ENCODE measurements around the gene SCARF1. TPM values are rescaled to one million over a fixed set of nuclear protein-coding genes. Genes with fewer than 3 reads are reported as not detected.
A peak's percentile ranks its signal among the peaks of the same experiment; 100 is the strongest.
"Not testable (repeated sequence)": the region's sequence is repeated elsewhere in the genome, so short reads cannot be mapped to it uniquely, and the experiment has no call there.

SCARF1 gene, protein sequence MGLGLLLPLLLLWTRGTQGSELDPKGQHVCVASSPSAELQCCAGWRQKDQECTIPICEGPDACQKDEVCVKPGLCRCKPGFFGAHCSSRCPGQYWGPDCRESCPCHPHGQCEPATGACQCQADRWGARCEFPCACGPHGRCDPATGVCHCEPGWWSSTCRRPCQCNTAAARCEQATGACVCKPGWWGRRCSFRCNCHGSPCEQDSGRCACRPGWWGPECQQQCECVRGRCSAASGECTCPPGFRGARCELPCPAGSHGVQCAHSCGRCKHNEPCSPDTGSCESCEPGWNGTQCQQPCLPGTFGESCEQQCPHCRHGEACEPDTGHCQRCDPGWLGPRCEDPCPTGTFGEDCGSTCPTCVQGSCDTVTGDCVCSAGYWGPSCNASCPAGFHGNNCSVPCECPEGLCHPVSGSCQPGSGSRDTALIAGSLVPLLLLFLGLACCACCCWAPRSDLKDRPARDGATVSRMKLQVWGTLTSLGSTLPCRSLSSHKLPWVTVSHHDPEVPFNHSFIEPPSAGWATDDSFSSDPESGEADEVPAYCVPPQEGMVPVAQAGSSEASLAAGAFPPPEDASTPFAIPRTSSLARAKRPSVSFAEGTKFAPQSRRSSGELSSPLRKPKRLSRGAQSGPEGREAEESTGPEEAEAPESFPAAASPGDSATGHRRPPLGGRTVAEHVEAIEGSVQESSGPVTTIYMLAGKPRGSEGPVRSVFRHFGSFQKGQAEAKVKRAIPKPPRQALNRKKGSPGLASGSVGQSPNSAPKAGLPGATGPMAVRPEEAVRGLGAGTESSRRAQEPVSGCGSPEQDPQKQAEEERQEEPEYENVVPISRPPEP
- 6.6 and 8.0 TPM in 2 replicates for total RNA-seq

DNA sequence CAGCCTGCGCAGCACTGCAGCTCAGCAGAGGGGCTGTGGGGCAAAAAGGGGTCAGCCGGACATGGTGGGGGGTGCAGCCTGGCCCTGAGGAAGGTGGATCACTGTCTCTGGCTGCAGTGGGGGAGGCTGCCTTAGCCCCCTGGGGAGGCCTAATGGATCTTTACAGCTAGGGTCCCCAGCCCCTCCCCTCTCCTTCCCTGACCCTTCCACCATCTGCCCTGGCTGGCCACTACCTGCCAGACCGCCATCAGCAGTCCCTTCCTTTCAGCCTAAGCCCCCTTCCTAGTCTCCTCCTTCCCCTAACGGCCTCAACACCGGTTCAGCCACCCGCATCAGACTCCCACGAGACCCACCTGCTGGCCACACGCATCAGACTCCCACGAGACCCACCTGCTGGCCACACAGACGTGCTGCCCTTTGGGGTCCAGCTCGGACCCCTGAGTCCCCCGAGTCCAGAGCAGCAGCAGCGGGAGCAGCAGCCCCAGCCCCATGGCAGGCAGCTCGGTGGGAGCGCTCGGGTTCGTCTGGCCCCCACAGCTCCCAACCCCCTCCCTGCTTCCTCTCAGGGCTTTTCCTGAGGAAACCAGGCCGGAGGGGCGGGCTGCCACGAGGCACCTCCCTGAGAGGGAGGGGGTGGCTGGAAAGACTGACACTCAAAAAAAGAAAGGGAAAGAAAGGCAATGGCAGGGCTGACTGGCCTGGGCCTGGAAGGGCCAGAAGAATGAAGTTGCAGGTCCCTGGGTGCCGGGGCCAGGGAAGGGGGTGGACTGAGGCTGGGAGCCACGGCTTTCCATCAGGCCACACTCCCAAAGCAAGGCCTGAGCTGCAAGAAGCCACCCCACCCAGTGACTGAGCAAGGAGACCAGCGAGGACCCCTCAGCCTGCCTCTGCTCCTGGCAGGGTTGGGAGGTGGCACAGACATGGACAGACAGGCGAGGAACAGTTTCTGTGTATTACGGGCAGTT is at the start of gene SCARF1:
Gene SCARF1, minus strand, starts transcription at position 526 of the 965 bp plus-strand sequence. Its CDS starts 35 bp downstream, at position 491.
- intact Hi-C loops (cut with micrococcal nuclease) = loop anchor here (10.0 kb wide), 1 partner anchor 389 kb away; the partner anchor contains the start of gene DPH1
- POLR2A ChIA-PET = interaction anchor here (0.6 to 5.3 kb wide), 17 partner anchors 11 to 923 kb away, joined by 3 to 47 read pairs (median 4); partner anchors contain the start of gene SLC43A2
- H3K36me3 Mint-ChIP-seq (ENCODE audit: low read depth) = peaks cover under 1% of the 10 kb centered on the region
- TF ChIP-seq CTCF (IDR thresholded peaks at IDR 0.05) = no peak
- peaks cover 45% of the 10 kb centered on the region for H3K4me1 Mint-ChIP-seq
- peak within 1 kb of the TSS; percentile 84 for H3K27ac Mint-ChIP-seq
- CTCF ChIA-PET = interaction anchor here (0.5 to 7.1 kb wide), 6 partner anchors 9 to 109 kb away, joined by 3 to 82 read pairs (median 4); partner anchors contain the start of gene SLC43A2
- no peak for DNase-seq
- peak within 1 kb of the TSS; percentile 85 for H3K4me3 Mint-ChIP-seq
- H3K27me3 Mint-ChIP-seq = no peaks in the 10 kb centered on the region
- ATAC-seq (ENCODE audit: low read depth) = no peak
- no peaks in the 10 kb centered on the region for H3K9me3 Mint-ChIP-seq

DNA sequence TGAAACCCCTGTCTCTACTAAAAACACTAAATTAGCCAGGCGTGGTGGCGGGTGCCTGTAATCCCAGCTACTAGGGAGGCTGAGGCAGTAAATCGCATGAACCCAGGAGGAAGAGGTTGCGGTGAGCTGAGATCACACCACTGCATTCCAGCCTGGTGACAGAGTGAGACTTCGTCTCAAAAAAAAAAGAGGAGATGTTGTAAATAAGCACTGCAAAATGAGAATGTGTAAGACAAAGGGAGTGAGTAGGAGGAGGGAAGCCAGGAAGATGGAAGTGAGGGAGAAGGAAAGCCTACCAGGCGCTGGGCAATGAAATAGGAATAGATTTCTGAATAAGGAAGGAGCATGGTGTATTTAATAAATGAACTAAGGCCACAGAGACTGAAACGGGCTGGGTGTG is 47.8 kb upstream of the SCARF1 start:
- no peaks in the 10 kb centered on the region for H3K9me3 Mint-ChIP-seq
- no peak overlapping the region for H3K27ac Mint-ChIP-seq
- H3K36me3 Mint-ChIP-seq (ENCODE audit: low read depth) = no peaks in the 10 kb centered on the region
- no peaks in the 10 kb centered on the region for H3K4me1 Mint-ChIP-seq
- intact Hi-C loops (cut with micrococcal nuclease) = no loop called here
- H3K27me3 Mint-ChIP-seq = peaks cover 7% of the 10 kb centered on the region
- ChIA-PET CTCF (no interaction called here), POLR2A (no interaction called here)
- no peak overlapping the region for H3K4me3 Mint-ChIP-seq
- ATAC-seq (ENCODE audit: low read depth) = no peak
- TF ChIP-seq CTCF (IDR thresholded peaks at IDR 0.05) = no peak
- DNase-seq = no peak

DNA sequence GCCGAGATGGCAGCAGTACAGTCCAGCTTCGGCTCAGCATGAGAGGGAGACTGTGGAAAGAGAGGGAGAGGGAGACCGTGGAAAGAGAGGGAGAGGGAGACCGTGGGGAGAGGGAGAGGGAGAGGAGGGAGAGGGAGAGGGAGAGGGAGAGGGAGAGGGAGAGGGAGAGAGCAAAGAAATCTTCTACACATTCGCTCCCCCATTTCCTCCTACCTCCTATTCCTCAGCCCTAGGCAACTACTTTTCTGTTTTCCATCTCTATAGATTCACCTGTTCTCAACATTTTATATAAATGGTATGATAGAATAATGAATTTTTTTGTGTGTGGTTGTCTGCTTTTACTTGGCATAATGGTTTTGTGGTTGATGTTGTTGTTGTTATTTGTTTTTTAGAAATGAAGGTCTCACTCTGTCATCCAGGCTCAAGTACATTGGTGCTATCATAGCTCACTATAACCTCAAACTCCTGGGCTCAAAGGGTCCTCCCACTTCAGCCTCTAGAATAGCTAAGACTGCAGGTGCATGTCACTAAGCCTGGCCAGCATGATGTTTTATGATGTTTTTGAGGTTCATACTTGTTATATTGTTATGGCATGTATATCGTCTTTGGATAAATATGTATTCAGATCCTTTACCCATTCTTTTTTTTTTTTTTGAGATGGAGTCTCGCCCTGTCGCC is 45.2 kb upstream of the SCARF1 start:
- no peak overlapping the region for H3K4me3 Mint-ChIP-seq
- no peaks in the 10 kb centered on the region for H3K36me3 Mint-ChIP-seq (ENCODE audit: low read depth)
- peaks cover 5% of the 10 kb centered on the region for H3K27me3 Mint-ChIP-seq
- TF ChIP-seq CTCF (IDR thresholded peaks at IDR 0.05) = no peak
- CTCF ChIA-PET = no interaction called here
- no peaks in the 10 kb centered on the region for H3K4me1 Mint-ChIP-seq
- H3K9me3 Mint-ChIP-seq = no peaks in the 10 kb centered on the region
- no peak overlapping the region for H3K27ac Mint-ChIP-seq
- DNase-seq (no peak), ATAC-seq (ENCODE audit: low read depth) (no peak)
- POLR2A ChIA-PET = no interaction called here
- intact Hi-C loops (cut with micrococcal nuclease) = no loop called here

DNA sequence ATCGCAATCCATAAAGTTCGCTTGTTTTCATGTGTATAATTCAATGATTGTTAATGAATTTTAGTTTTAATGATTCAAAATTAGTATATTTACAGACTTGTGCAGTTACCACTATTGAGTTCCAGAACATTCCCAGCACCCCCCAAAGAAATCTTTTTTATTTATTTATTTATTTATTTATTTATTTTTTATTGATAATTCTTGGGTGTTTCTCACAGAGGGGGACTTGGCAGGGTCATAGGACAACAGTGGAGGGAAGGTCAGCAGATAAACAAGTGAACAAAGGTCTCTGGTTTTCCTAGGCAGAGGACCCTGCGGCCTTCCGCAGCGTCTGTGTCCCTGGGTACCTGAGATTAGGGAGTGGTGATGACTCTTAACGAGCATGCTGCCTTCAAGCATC is 42.9 kb upstream of the SCARF1 start:
- H3K27me3 Mint-ChIP-seq; H3K9me3 Mint-ChIP-seq; DNase-seq; H3K4me3 Mint-ChIP-seq; CTCF ChIA-PET; ATAC-seq (ENCODE audit: low read depth); intact Hi-C loops (cut with micrococcal nuclease); H3K27ac Mint-ChIP-seq: not testable (repeated sequence)
- Mint-ChIP-seq H3K36me3 (ENCODE audit: low read depth) (peaks cover 10% of the 10 kb centered on the region), H3K4me1 (peaks cover 17% of the 10 kb centered on the region)
- POLR2A ChIA-PET = interaction anchor here (0.6 kb wide), 1 partner anchor 9 kb away, joined by 6 read pairs; no protein-coding TSS in a partner anchor
